Measurements from ENCODE around the gene EVL.

EVL gene

GRCh38 chr14:100106250-100107112, 41.3 kb downstream of the EVL start:
- H3K27ac ChIP-seq: peak overlapping the region; percentile 70
- no peak for DNase-seq (ENCODE audit: low read depth, low spot score)

DNA sequence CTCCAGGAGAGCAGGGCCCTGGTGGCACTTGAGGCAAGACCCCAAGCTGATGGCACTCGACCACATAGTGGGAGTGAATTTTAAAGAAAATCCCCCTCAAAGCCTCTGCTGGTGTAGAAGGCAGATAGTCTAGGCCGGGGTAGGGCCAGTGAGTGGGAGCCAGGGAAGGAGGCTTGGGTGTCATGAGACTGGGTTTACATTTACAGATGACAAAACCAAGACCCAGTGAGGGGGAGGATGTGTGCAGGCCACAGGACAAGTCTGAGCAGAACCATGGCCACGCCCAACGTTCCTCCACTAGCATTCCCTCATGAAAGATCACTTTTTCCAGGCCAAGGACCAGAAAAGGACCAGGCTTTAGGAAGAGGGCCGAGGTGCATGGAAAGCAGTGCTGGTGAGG, 42.0 kb downstream of the EVL start:
- DNase-seq (ENCODE audit: low read depth, low spot score): peak; percentile 88
- peak overlapping the region; percentile 70 for H3K27ac ChIP-seq

- no peak for DNase-seq (ENCODE audit: low read depth, low spot score)
- peak overlapping the region; percentile 70 for H3K27ac ChIP-seq
These were observed 43.0 kb downstream of the EVL start for GRCh38 chr14:100108042-100108825.

- no peak overlapping the region for H3K27ac ChIP-seq
- DNase-seq (ENCODE audit: low read depth, low spot score): no peak
These were observed 43.8 kb downstream of the EVL start for GRCh38 chr14:100108840-100109593.

- H3K27ac ChIP-seq: no peak overlapping the region
- no peak for DNase-seq (ENCODE audit: low read depth, low spot score)
These were observed 44.4 kb downstream of the EVL start for GRCh38 chr14:100109594-100109955.

DNA sequence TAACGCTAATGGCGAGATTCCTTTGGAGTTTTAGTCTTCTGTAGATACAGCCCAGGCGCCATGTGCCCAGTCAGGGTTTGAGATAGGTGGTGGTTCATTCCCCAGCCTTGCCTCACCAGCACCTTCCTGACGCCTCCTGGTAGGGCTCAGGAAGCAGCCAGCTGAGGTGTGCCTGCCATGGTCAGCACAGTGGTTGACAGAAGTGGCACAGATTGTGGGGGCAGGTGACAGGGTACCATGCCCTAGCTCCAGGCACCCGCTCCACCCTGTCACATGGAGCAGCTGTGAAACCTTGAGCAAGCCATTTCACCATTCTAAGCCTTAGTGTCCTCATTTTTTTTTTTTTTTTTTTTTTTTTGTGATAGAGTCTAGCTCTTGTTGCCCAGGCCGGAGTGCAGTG, 45.6 kb downstream of the EVL start:
- H3K27ac ChIP-seq: no peak overlapping the region
- DNase-seq (ENCODE audit: low read depth, low spot score): no peak

DNA sequence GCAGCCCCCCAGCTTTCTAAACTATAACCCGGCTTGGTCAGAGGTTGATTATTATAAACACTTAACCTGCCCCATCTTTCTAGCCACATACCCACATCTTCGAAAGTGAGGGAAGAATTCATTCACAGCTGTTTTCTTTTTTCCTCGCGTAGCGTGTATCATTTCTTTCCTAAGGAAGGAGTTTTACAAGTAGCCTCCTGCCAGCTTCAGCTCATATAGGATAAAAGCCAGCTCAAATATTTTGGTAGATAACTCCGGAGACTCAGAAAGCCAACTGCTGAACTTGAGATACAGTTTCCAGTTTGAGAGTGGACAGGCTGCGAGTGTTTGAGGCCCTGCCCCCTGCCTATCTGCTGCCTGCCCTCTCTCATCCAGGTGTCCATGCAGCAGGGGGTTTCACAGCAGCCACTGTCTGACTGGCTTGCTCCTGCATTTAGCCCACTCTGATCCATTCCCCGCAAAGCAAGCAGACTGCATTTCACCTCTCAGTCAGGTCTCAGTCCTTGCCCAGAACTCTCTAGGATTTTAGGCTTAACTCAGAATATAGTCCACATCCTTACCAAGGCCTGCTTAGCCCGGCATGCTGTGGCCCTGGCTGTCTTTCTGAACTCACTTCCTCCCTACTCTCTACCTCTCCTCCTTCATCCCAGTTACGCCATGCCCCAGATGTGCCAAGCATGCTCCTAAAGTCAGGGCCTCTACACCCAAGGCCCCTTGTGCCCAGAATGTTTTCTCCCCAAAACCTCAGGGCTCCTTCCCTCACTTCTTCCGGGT, 46.9 kb downstream of the EVL start:
- DNase-seq (ENCODE audit: low read depth, low spot score): no peak
- H3K27ac ChIP-seq: no peak overlapping the region

GRCh38 chr14:100114109-100114765, 49.0 kb downstream of the EVL start:
- no peak for DNase-seq (ENCODE audit: low read depth, low spot score)
- no peak overlapping the region for H3K27ac ChIP-seq

- DNase-seq (ENCODE audit: low read depth, low spot score): no peak
- H3K27ac ChIP-seq: no peak overlapping the region
These were observed 50.0 kb downstream of the EVL start for GRCh38 chr14:100115236-100115635.

GRCh38 chr14:100115726-100116125, 50.5 kb downstream of the EVL start:
- no peak for DNase-seq (ENCODE audit: low read depth, low spot score)
- no peak overlapping the region for H3K27ac ChIP-seq

DNA sequence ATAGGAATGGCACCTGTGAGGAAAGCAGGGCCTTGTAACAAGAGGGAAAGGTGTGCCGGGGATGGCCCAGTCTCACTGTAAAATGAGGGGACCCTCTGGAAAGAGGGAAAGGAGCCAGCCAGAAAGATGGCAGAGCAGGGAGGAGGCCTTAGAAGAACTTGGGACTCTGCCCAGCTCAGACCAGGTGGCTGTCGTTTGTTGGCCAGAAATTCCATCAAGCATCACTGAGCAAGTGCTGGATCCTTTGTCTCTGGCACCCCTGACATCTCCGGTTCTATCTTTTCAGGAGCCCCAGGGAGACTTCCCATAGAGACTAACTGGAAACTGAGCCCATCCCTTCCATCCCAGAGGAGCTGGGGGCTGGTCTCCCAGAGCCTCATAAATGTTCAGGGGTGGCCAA, 50.9 kb downstream of the EVL start:
- no peak overlapping the region for H3K27ac ChIP-seq
- DNase-seq (ENCODE audit: low read depth, low spot score): no peak

DNA sequence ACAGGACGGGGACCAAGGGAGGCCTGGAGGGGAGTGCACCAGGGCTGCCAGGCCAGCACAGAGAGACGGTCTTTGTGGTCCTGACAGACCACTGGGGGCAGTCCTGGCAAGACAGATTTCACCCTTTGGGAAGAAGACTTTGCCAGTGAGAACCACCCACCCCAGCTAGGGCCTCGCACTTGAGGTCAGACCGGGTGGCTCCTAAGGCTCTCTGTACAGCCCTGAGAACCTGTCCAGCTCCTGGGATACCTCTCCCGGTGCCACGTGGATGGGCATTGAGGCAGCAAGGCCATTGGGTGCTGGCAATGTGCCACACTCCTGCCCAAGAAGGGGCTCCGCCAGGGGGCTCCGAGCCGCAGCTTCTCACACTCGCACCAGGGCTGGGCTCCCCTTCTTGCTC, 51.8 kb downstream of the EVL start:
- no peak for DNase-seq (ENCODE audit: low read depth, low spot score)
- H3K27ac ChIP-seq: no peak overlapping the region

GRCh38 chr14:100117633-100118395, 52.6 kb downstream of the EVL start:
- DNase-seq (ENCODE audit: low read depth, low spot score): no peak
- no peak overlapping the region for H3K27ac ChIP-seq

DNA sequence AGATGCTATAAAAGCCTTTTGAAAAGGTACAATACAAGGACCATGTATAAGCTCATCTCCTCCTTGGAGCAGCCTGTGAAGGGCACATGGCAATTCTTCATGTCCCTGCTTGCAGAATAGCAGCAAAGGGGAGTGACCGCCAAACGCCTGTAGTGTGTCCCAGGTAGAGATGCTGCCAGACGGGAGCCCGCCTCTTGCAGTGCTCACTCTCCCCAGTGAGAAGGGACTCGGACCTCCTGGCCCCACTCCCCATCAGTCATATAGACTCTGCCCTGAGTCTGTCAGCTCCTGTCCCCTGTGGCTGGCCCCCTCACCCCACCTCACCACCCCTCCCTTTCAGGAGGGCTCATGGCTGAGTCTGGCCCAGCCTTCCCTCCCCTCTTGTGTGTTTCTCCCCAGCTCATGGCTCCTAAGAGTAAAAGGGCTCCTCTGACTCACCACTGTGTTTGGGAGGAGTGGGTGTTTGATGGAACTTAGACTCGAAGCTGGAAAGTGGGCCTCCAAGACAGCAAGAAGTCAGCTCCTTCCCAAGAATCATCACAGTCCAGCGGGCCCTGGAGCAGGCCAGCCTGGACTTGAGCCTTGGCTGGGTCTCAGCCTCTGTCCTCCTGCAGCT, 53.3 kb downstream of the EVL start:
- H3K27ac ChIP-seq: no peak overlapping the region
- DNase-seq (ENCODE audit: low read depth, low spot score): no peak

GRCh38 chr14:100119251-100119650, 54.0 kb downstream of the EVL start:
- DNase-seq (ENCODE audit: low read depth, low spot score): no peak
- H3K27ac ChIP-seq: no peak overlapping the region

DNA sequence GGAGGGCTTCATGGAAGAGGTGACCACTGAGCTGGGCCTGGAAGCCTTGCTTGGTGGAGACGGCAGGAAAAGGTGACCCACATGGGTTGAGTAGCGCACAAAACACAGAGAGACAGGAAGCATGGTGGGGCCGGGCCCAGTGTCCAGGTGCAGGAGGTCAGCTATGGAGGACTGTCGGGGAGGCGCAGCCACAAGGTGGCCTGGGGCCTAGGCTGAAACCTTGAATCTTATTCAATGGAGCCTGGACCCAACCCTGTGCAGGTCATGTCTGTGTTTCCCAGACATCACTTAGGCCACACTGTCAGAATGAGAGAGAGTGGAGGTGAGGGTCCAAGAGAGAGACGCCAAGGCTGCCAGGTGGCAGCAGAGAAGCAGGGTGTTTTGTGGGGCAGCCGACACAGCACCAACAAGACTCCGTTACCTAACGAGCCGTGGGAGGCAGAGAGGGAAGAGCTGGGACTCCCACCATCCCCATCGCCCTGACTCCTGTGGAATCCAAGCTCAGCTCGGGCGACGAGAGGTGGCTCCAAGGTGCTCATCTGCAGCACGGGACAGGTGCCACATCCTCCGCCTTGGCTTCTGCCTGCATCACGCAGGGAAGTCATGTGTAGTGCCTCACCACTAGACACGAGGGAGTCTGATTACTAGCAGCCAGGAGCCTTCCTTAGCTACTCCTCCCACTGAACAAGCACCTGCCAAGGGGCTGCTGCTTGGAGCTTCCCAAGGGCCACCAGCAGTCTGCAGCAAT, 55.5 kb downstream of the EVL start:
- no peak overlapping the region for H3K27ac ChIP-seq
- no peak for DNase-seq (ENCODE audit: low read depth, low spot score)

GRCh38 chr14:100121643-100122480, 56.6 kb downstream of the EVL start:
- no peak for DNase-seq (ENCODE audit: low read depth, low spot score)
- H3K27ac ChIP-seq: no peak overlapping the region

Measured in epithelial cell of prostate (primary cell).